OCI-LY7 (cell line): ENCODE data around the gene PRPF8. TPM values are rescaled to one million over a fixed set of nuclear protein-coding genes. Genes with fewer than 3 reads are reported as not detected.

Experiments used
- BruUV-seq: library from RNA; stranded (reverse); fragments of 400-500 nt; replicated peaks from 2 replicates; lab custom pipeline; 2021; lab: Mats Ljungman, UMichigan
- CTCF ChIA-PET: fragments of 300-600 bp; sonication (Branson Sonifier 250); formaldehyde crosslinking; loops from one replicate; lab custom pipeline; 2022; ENCODE audit warnings: antibody characterized with exemption; ENCODE audit not compliant: unreplicated experiment; lab: Charles Lee
- POLR2A ChIA-PET: fragments of 300-600 bp; sonication (Branson Sonifier 250); formaldehyde crosslinking; loops from one replicate; lab custom pipeline; 2022; ENCODE audit warnings: antibody characterized with exemption; lab: Charles Lee
- DNase-seq: peaks from one replicate; pipeline ENCODE4 v3.0.0-alpha.2; 2015; ENCODE audit warnings: low spot score
- H2AFZ ChIP-seq: fragments of 200-600 bp; sonication (generic), shearing (Covaris generic); 2 replicates; pipeline ENCODE4 v1.6.1; 2014; ENCODE audit warnings: mild to moderate bottlenecking, antibody characterized with exemption, low read length, moderate library complexity
- H3K27ac ChIP-seq: fragments of 200-600 bp; sonication (generic); 2 replicates; pipeline ENCODE4 v1.5.1; 2014; ENCODE audit warnings: mixed run types, low read depth, mild to moderate bottlenecking, moderate library complexity, low read length, inconsistent platforms; ENCODE audit not compliant: poor library complexity, severe bottlenecking
- H3K36me3 ChIP-seq: fragments of 200-600 bp; sonication (generic); 2 replicates; pipeline ENCODE4 v1.6.1; 2014; ENCODE audit warnings: mild to moderate bottlenecking, antibody characterized with exemption, low read length, moderate library complexity, mixed read lengths; ENCODE audit not compliant: insufficient read depth
- H3K4me1 ChIP-seq: fragments of 200-600 bp; sonication (generic); 2 replicates; pipeline ENCODE4 v1.5.1; 2014; ENCODE audit warnings: mild to moderate bottlenecking, low read length; ENCODE audit not compliant: insufficient read depth, poor library complexity, severe bottlenecking
- H3K4me2 ChIP-seq: fragments of 200-600 bp; sonication (generic); 2 replicates; pipeline ENCODE4 v1.6.1; 2014; ENCODE audit warnings: mild to moderate bottlenecking, low read length
- H3K4me3 ChIP-seq: fragments of 200-600 bp; sonication (generic); 2 replicates; pipeline ENCODE4 v1.5.1; 2014; ENCODE audit warnings: mild to moderate bottlenecking, low read depth, low read length; ENCODE audit not compliant: poor library complexity, severe bottlenecking
- H3K79me2 ChIP-seq: fragments of 200-600 bp; sonication (generic); 2 replicates; pipeline ENCODE4 v1.6.1; 2016; ENCODE audit warnings: low read depth, mild to moderate bottlenecking, low read length, moderate library complexity, mixed read lengths; ENCODE audit not compliant: insufficient read depth
- H3K9me2 ChIP-seq: fragments of 200-600 bp; sonication (generic); 2 replicates; pipeline ENCODE4 v1.6.1; 2016; ENCODE audit warnings: mild to moderate bottlenecking, low read length, mixed read lengths; ENCODE audit not compliant: insufficient read depth
- H3K9me3 ChIP-seq: fragments of 200-600 bp; sonication (generic); 2 replicates; pipeline ENCODE4 v1.6.1; 2014; ENCODE audit warnings: mild to moderate bottlenecking, mixed run types, low read length, mixed read lengths
- H4K20me1 ChIP-seq: fragments of 200-600 bp; sonication (generic); 2 replicates; pipeline ENCODE4 v1.6.1; 2014; ENCODE audit warnings: mild to moderate bottlenecking, antibody characterized with exemption, low read length, moderate library complexity, mixed read lengths; ENCODE audit not compliant: insufficient read depth
- EZH2phosphoT487 ChIP-seq: fragments of 200-600 bp; sonication (generic); IDR thresholded peaks from 2 replicates; pipeline ENCODE4 v1.6.1; 2018; ENCODE audit warnings: low read depth, borderline replicate concordance, mild to moderate bottlenecking, mixed run types, antibody characterized with exemption, low read length, moderate library complexity, mixed read lengths
- intact Hi-C: fragments of 100-400 bp; cut with micrococcal nuclease; formaldehyde crosslinking; loops from one replicate; pipeline ENCODE4 v1.10.0; 2022; ENCODE audit not compliant: unreplicated experiment
- total RNA-seq, 2 experiments: library from RNA; depleted of rRNA in 1 of 2; stranded (reverse); fragments of >200 nt in 1 of 2; shearing (Covaris generic) in 1 of 2; gene quantifications; 2 replicates each; pipeline ENCODE4 v1.2.3, GENCODE V29; 2014 to 2022
- TF ChIP-seq, protein P1 (sequence below): fragments of 200-600 bp; sonication (generic); conservative IDR thresholded peaks from 2 replicates; pipeline ENCODE4 v1.5.1; 2014; ENCODE audit warnings: mild to moderate bottlenecking, antibody characterized with exemption, low read length, moderate library complexity, mixed read lengths

The PRPF8 gene
- total RNA-seq, 2 experiments from 2014 or later, result 162 to 427 TPM

DNA sequence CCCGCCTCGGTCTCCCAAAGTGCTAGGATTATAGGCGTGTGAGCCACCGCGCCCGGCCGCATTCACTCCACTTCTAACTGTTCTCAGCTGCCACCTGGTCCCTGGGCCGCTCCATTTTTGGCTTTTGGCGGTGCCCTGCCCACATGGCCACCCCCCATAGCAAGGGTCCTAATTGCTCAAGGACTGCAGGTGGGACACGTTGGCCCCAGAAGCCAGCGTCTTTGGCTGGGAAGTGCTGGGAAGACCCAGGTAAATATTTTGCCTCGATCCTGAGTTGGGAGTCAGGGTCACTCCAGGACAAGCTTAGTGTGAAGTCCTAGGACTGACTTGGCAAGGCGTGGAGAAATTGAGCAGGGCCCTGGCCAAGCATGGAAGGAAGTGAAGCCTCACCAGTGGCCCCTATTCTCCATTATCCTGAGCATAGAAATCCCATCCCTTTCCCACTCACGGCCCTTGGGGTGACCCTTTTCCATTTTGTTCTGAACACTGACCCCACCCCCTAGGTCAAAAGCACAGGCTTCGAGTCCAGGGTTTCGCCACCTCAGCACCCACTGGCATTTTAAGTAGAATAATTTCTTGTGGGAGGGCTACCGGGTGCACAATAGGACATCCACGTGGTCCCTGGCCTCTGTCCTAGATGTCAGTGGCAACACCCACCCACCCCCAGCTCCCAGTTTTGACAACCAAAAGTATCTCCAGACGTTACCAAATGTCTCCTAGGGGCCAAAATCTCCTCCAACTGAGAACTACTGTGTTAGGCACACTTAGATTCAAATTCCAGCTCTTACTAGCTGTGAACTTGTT, 33.9 kb upstream of the PRPF8 start:
- H3K4me2 ChIP-seq, result no peak overlapping the region
- no peak for DNase-seq
- BruUV-seq, result no TSS peak
- CTCF ChIA-PET, result no interaction called here
- POLR2A ChIA-PET, result interaction anchor here (0.6 to 2.4 kb wide), 3 partner anchors 111 to 760 kb away, joined by 4 to 10 read pairs (median 5); partner anchors contain the start of genes RPA1 and SMYD4
- H3K27ac ChIP-seq, result no peak overlapping the region
- no peak overlapping the region for H3K4me3 ChIP-seq
- H3K79me2 ChIP-seq, result no peaks in the 10 kb centered on the region
- no peak overlapping the region for H2AFZ ChIP-seq
- H3K4me1 ChIP-seq, result peaks cover 48% of the 10 kb centered on the region
- H4K20me1 ChIP-seq, result no peaks in the 10 kb centered on the region
- H3K9me3 ChIP-seq, result no peaks in the 10 kb centered on the region
- no peaks in the 10 kb centered on the region for H3K36me3 ChIP-seq
- intact Hi-C loops, result loop anchor here (5.0 to 10.0 kb wide), 2 partner anchors 154 to 684 kb away; partner anchors contain the start of genes MNT and PITPNA
- H3K9me2 ChIP-seq, result no peaks in the 10 kb centered on the region
- TF ChIP-seq, protein P1, sequence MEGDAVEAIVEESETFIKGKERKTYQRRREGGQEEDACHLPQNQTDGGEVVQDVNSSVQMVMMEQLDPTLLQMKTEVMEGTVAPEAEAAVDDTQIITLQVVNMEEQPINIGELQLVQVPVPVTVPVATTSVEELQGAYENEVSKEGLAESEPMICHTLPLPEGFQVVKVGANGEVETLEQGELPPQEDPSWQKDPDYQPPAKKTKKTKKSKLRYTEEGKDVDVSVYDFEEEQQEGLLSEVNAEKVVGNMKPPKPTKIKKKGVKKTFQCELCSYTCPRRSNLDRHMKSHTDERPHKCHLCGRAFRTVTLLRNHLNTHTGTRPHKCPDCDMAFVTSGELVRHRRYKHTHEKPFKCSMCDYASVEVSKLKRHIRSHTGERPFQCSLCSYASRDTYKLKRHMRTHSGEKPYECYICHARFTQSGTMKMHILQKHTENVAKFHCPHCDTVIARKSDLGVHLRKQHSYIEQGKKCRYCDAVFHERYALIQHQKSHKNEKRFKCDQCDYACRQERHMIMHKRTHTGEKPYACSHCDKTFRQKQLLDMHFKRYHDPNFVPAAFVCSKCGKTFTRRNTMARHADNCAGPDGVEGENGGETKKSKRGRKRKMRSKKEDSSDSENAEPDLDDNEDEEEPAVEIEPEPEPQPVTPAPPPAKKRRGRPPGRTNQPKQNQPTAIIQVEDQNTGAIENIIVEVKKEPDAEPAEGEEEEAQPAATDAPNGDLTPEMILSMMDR, result no peak
- no peak for TF ChIP-seq EZH2phosphoT487

DNA sequence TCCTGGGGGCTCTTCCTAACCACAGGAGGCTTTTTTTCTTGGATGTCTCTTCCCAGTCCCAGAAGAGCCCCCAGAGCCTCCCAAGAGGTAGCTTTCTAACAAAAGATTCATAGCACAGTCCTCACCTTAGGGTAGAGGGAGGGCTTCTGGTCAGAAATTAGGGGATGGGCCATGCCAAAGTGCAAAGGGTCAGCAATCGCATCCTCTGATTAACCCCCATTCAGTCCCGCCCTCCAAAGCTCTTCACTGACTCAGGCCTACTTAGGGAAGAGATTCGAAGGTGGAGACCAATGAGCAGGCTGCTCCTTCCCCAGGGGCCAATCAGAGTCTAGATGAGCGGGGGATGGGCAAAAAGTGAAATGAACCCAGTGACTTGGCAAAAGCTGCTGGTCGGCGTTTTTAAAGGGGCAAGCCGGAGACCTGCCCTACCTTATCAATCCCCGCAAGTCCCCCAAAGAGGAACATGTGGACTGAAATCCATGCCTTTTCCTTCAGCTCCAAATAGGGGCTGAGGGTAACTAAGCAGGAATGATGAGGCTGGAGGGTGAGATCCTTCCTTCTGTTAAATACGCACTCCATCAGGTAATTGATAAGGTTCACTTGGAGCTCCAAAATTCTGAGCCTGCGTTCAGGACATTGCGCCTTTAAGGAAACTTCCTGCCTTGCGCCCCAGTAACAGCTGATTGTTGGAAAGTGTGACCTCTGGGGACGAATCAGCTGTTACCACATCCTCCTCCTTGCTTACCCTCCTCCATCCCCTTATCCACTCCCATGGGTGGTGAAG, 32.4 kb upstream of the PRPF8 start:
- Histone ChIP-seq H3K79me2 (no peaks in the 10 kb centered on the region), H3K27ac (peak overlapping the region; percentile 88), H3K4me2 (peak overlapping the region; percentile 89), H2AFZ (peak overlapping the region; percentile 60), H3K4me1 (peaks cover 33% of the 10 kb centered on the region), H3K9me3 (no peaks in the 10 kb centered on the region), H3K4me3 (peak overlapping the region; percentile 79), H3K9me2 (no peaks in the 10 kb centered on the region), H4K20me1 (no peaks in the 10 kb centered on the region), H3K36me3 (no peaks in the 10 kb centered on the region)
- DNase-seq, result peak; percentile 98
- TF ChIP-seq EZH2phosphoT487, result no peak
- TF ChIP-seq, protein P1, result no peak
- ChIA-PET CTCF (interaction anchor here (0.5 to 1.2 kb wide), 4 partner anchors 70 to 873 kb away, joined by 3 to 4 read pairs (median 3); no protein-coding TSS in a partner anchor), POLR2A (interaction anchor here (0.5 to 2.4 kb wide), 9 partner anchors 10 to 619 kb away, joined by 3 to 10 read pairs (median 4); partner anchors contain the start of genes RPA1 and SMYD4)
- BruUV-seq, result no TSS peak
- intact Hi-C loops, result loop anchor here (2.0 to 10.0 kb wide), 4 partner anchors 32 to 685 kb away; partner anchors contain the start of genes MNT, PITPNA and PRPF8
